H9 (cell line): ENCODE measurements around the gene CLEC4C. TPM values are rescaled to one million over a fixed set of nuclear protein-coding genes. Genes with fewer than 3 reads are reported as not detected.

Experiments used
- DNase-seq: peaks from one replicate; pipeline ENCODE4 v3.0.0-alpha.2; 2017
- H2AFZ ChIP-seq: one replicate; pipeline ENCODE4 v1.6.1; 2013; ENCODE audit warnings: mild to moderate bottlenecking, low read length, control low read depth, moderate library complexity
- H2AK5ac ChIP-seq: 2 replicates; pipeline ENCODE4 v1.6.1; 2013; ENCODE audit warnings: low read length, control low read depth, mixed read lengths; ENCODE audit not compliant: insufficient read length
- H2BK120ac ChIP-seq: one replicate; pipeline ENCODE4 v1.6.1; 2013; ENCODE audit warnings: low read depth, mild to moderate bottlenecking, low read length, control low read depth, inconsistent platforms; ENCODE audit not compliant: poor library complexity, severe bottlenecking
- H2BK12ac ChIP-seq: 2 replicates; pipeline ENCODE4 v1.6.1; 2013; ENCODE audit warnings: low read length, control low read depth, mixed read lengths, low read depth; ENCODE audit not compliant: insufficient read length
- H2BK15ac ChIP-seq: 2 replicates; pipeline ENCODE4 v1.6.1; 2013; ENCODE audit warnings: low read depth, low read length, control low read depth
- H2BK20ac ChIP-seq: one replicate; pipeline ENCODE4 v1.6.1; 2013; ENCODE audit warnings: low read depth, mild to moderate bottlenecking, low read length, control low read depth, inconsistent platforms; ENCODE audit not compliant: poor library complexity, severe bottlenecking
- H2BK5ac ChIP-seq: 2 replicates; pipeline ENCODE4 v1.6.1; 2013; ENCODE audit warnings: low read length, control low read depth, mixed read lengths; ENCODE audit not compliant: insufficient read length
- H3K14ac ChIP-seq: 2 replicates; pipeline ENCODE4 v1.6.1; 2013; ENCODE audit warnings: low read length, control low read depth; ENCODE audit not compliant: insufficient read depth
- H3K18ac ChIP-seq: 2 replicates; pipeline ENCODE4 v1.6.1; 2013; ENCODE audit warnings: low read depth, mild to moderate bottlenecking, mixed read lengths, low read length, control low read depth; ENCODE audit not compliant: insufficient read length
- H3K23ac ChIP-seq: 2 replicates; pipeline ENCODE4 v1.6.1; 2013; ENCODE audit warnings: low read length, control low read depth, mixed read lengths, low read depth; ENCODE audit not compliant: insufficient read length
- H3K23me2 ChIP-seq: 2 replicates; pipeline ENCODE4 v1.6.1; 2013; ENCODE audit warnings: low read depth, mild to moderate bottlenecking, mixed read lengths, low read length, control low read depth; ENCODE audit not compliant: insufficient read length, poor library complexity, severe bottlenecking
- H3K27ac ChIP-seq: 2 replicates; pipeline ENCODE4 v1.5.1; 2013; ENCODE audit warnings: low read length, control low read depth, mixed read lengths, low read depth; ENCODE audit not compliant: insufficient read length
- H3K27me3 ChIP-seq: 2 replicates; pipeline ENCODE4 v1.6.1; 2013; ENCODE audit warnings: low read length, control low read depth, inconsistent platforms; ENCODE audit not compliant: insufficient read depth
- H3K4ac ChIP-seq: 2 replicates; pipeline ENCODE4 v1.6.1; 2013; ENCODE audit warnings: low read depth, mild to moderate bottlenecking, control low read depth, inconsistent platforms, low read length, moderate library complexity
- H3K4me1 ChIP-seq: 2 replicates; pipeline ENCODE4 v1.6.1; 2013; ENCODE audit warnings: low read length, control low read depth, inconsistent platforms; ENCODE audit not compliant: insufficient read depth
- H3K4me2 ChIP-seq: 2 replicates; pipeline ENCODE4 v1.6.1; 2013; ENCODE audit warnings: low read length, control low read depth, mixed read lengths; ENCODE audit not compliant: insufficient read length, insufficient read depth
- H3K56ac ChIP-seq: 2 replicates; pipeline ENCODE4 v1.6.1; 2013; ENCODE audit warnings: low read depth, mild to moderate bottlenecking, mixed read lengths, low read length, control low read depth; ENCODE audit not compliant: insufficient read length
- H3K79me1 ChIP-seq: 2 replicates; pipeline ENCODE4 v1.6.1; 2013; ENCODE audit warnings: low read depth, mild to moderate bottlenecking, moderate library complexity, low read length, control low read depth, inconsistent platforms; ENCODE audit not compliant: insufficient read depth, poor library complexity, severe bottlenecking
- H3K79me2 ChIP-seq: 2 replicates; pipeline ENCODE4 v1.6.1; 2013; ENCODE audit warnings: low read length, control low read depth, inconsistent platforms; ENCODE audit not compliant: insufficient read depth
- H3K9ac ChIP-seq: 2 replicates; pipeline ENCODE4 v1.6.1; 2013; ENCODE audit warnings: low read length, control low read depth, mixed read lengths; ENCODE audit not compliant: insufficient read length; ENCODE audit errors: extremely low read depth
- H3K9me3 ChIP-seq: one replicate; pipeline ENCODE4 v1.6.1; 2013; ENCODE audit warnings: low read depth, low read length, inconsistent platforms; ENCODE audit not compliant: control insufficient read depth
- H3T11ph ChIP-seq: one replicate; pipeline ENCODE4 v1.6.1; 2013; ENCODE audit warnings: mild to moderate bottlenecking, low read length, control low read depth, inconsistent platforms
- H4K20me1 ChIP-seq: one replicate; pipeline ENCODE4 v1.6.1; 2013; ENCODE audit not compliant: control insufficient read depth, insufficient read length, insufficient read depth
- H4K5ac ChIP-seq: 2 replicates; pipeline ENCODE4 v1.6.1; 2013; ENCODE audit warnings: low read depth, mild to moderate bottlenecking, mixed read lengths, low read length, control low read depth; ENCODE audit not compliant: insufficient read length
- H4K8ac ChIP-seq: replicated peaks from 2 replicates; pipeline ENCODE4 v1.6.1; 2013; ENCODE audit warnings: low read length, control low read depth, mixed read lengths, low read depth; ENCODE audit not compliant: insufficient read length
- H4K91ac ChIP-seq: 2 replicates; pipeline ENCODE4 v1.6.1; 2013; ENCODE audit warnings: low read depth, mild to moderate bottlenecking, moderate library complexity, mixed read lengths, low read length, control low read depth; ENCODE audit not compliant: insufficient read length
- H3K27ac Mint-ChIP-seq, 3 experiments: 2 replicates in 2 of 3; 3 replicates in 1 of 3; pipeline ENCODE4 v1.8.0; 2020 to 2021; ENCODE audit warnings: mixed read lengths in 3 of 3, mild to moderate bottlenecking in 1 of 3, moderate library complexity in 1 of 3
- H3K27me3 Mint-ChIP-seq: 2 replicates; pipeline ENCODE4 v1.8.0; 2021; ENCODE audit warnings: low read depth, mild to moderate bottlenecking, moderate library complexity, mixed read lengths
- H3K36me3 Mint-ChIP-seq, 3 experiments: 2 replicates in 2 of 3; 3 replicates in 1 of 3; pipeline ENCODE4 v1.8.0; 2020 to 2021; ENCODE audit warnings: low read depth in 3 of 3, mixed read lengths in 3 of 3; ENCODE audit not compliant: insufficient read depth in 1 of 3
- H3K4me1 Mint-ChIP-seq, 2 experiments: 2 replicates each; pipeline ENCODE4 v1.8.0; 2020; ENCODE audit warnings: mixed read lengths in 2 of 2
- H3K4me3 Mint-ChIP-seq, 2 experiments: 2 replicates in 1 of 2; 3 replicates in 1 of 2; pipeline ENCODE4 v1.8.0; 2020 to 2021; ENCODE audit warnings: mild to moderate bottlenecking in 2 of 2, mixed read lengths in 2 of 2, moderate library complexity in 1 of 2
- H3K9me3 Mint-ChIP-seq, 2 experiments: 2 replicates in 1 of 2; 3 replicates in 1 of 2; pipeline ENCODE4 v1.8.0; 2020; ENCODE audit warnings: mild to moderate bottlenecking in 2 of 2, mixed read lengths in 2 of 2, moderate library complexity in 1 of 2
- CTCF ChIP-seq: fragments of 200-600 bp; sonication (generic); conservative IDR thresholded peaks from 3 replicates; pipeline ENCODE4 v1.8.0; 2021; ENCODE audit warnings: antibody characterized with exemption, mild to moderate bottlenecking
- WGBS: extraction: QIAGEN DNeasy Blood & Tissue Kit; methylation state at CpG from one replicate; pipeline ENCODE4 v1.1.7; 2013; ENCODE audit warnings: missing lambda C conversion rate, low lambda C conversion rate, mixed read lengths; ENCODE audit not compliant: insufficient read length; ENCODE audit errors: extremely low coverage; 5-methylcytosine and 5-hydroxymethylcytosine counted together
- total RNA-seq: library from RNA; stranded (reverse); gene quantifications from 2 replicates; pipeline ENCODE4 v1.2.1, GENCODE V29; 2021

CLEC4C gene
- total RNA-seq, 1 experiment from 2014 or later = 0.26 TPM

GRCh38 chr12:7693793-7694192, 53.4 kb downstream of the CLEC4C start:
- DNase-seq = no peak
- Mint-ChIP-seq H3K36me3 (peaks cover 0 to 6% (median 3%) of the 10 kb centered on the region in 3 experiments; a peak in 2 of 7 replicates), H3K9me3 (no peaks in the 10 kb centered on the region; a peak in 1 of 5 replicates), H3K4me1 (peaks cover 37 to 41% of the 10 kb centered on the region in 2 experiments), H3K4me3 (peak overlapping the region in 1 of 2 experiments; percentile 35; a peak in 1 of 5 replicates), H3K27ac (peak overlapping the region; percentile 1 to 97 (median 73)), H3K27me3 (no peaks in the 10 kb centered on the region)
- Histone ChIP-seq H3K9ac (no peak overlapping the region), H2AK5ac (no peak overlapping the region), H3K23ac (no peak overlapping the region), H4K5ac (no peak overlapping the region), H3K4me2 (no peak overlapping the region), H3T11ph (no peak overlapping the region), H3K23me2 (no peaks in the 10 kb centered on the region), H3K79me1 (no peaks in the 10 kb centered on the region), H2BK20ac (no peak overlapping the region), H2BK15ac (no peak overlapping the region), H4K8ac (no peak overlapping the region), H3K79me2 (no peaks in the 10 kb centered on the region), H3K27ac (no peak overlapping the region), H3K4me1 (peaks cover 4% of the 10 kb centered on the region; the same call in 1 of the 2 replicates), H3K56ac (no peak overlapping the region), H2BK120ac (no peak overlapping the region), H3K9me3 (no peaks in the 10 kb centered on the region), H3K18ac (no peak overlapping the region), H2BK12ac (no peak overlapping the region), H4K20me1 (no peaks in the 10 kb centered on the region), H3K27me3 (no peaks in the 10 kb centered on the region), H3K4ac (no peak overlapping the region), H2BK5ac (no peak overlapping the region), H2AFZ (no peak overlapping the region), H3K14ac (no peak overlapping the region), H4K91ac (no peak overlapping the region)
- no peak for TF ChIP-seq CTCF
- no CpG with 5 or more reads among the region's 6 CpGs for WGBS
